Lower leg skin (tissue), 4 donors: ENCODE results near the gene TUBA8. TPM values are rescaled to one million over a fixed set of nuclear protein-coding genes. Genes with fewer than 3 reads are reported as not detected.
"Not testable (repeated sequence)": the region's sequence is repeated elsewhere in the genome, so short reads cannot be mapped to it uniquely, and the experiment has no call there.

Experiments used
- DNase-seq, 2 donors: peaks; one replicate each; pipeline ENCODE4 v3.0.0-alpha.2; 2019; ENCODE audit warnings: low spot score in 2 of 2
- H3K4me3 ChIP-seq: fragments of 200-600 bp; sonication (generic); 2 replicates; pipeline ENCODE4 v1.5.1; 2017; ENCODE audit warnings: mild to moderate bottlenecking, low read depth; ENCODE audit not compliant: poor library complexity, severe bottlenecking
- CTCF ChIP-seq, 3 donors: fragments of 450-650 bp; IDR thresholded peaks; one replicate each; pipeline ENCODE4 v1.5.1; 2016; ENCODE audit warnings: antibody characterized with exemption in 3 of 3, mild to moderate bottlenecking in 3 of 3, moderate library complexity in 2 of 3
- POLR2A ChIP-seq, 2 donors: fragments of 450-650 bp; IDR thresholded peaks; one replicate each; pipeline ENCODE4 v1.6.1; 2016 to 2017; ENCODE audit warnings: antibody characterized with exemption in 2 of 2, mild to moderate bottlenecking in 1 of 2, moderate library complexity in 1 of 2
- WGBS, 2 donors: methylation state at CpG; one replicate each; pipeline ENCODE4 v1.1.5; 2018; 5-methylcytosine and 5-hydroxymethylcytosine counted together
- intact Hi-C: fragments of 100-400 bp; cut with DNase I; formaldehyde crosslinking; loops from one replicate; pipeline ENCODE4 v1.15.0; 2023; ENCODE audit warnings: low total_unique reads
- total RNA-seq, 4 donors: library from RNA; depleted of rRNA; stranded (reverse); fragments of >200 nt; gene quantifications; one replicate each; pipeline ENCODE4 v1.1.0, GENCODE V29; 2016

The TUBA8 gene
- total RNA-seq, 4 donors from 2014 or later, result 1.5 to 4.7 (median 2.9) TPM

- H3K4me3 ChIP-seq, result no peak overlapping the region
- no peak for TF ChIP-seq POLR2A (IDR thresholded peaks at IDR 0.05)
- no peak for TF ChIP-seq CTCF (IDR thresholded peaks at IDR 0.05)
- DNase-seq, result no peak
- intact Hi-C loops, result no loop called here
- whole genome bisulfite sequencing, 2 donors, result 88 to 89% methylated on average over 13 of the region's 13 CpGs
Observed at GRCh38 chr22:18121506-18121905, 10.9 kb downstream of the TUBA8 start.

DNA sequence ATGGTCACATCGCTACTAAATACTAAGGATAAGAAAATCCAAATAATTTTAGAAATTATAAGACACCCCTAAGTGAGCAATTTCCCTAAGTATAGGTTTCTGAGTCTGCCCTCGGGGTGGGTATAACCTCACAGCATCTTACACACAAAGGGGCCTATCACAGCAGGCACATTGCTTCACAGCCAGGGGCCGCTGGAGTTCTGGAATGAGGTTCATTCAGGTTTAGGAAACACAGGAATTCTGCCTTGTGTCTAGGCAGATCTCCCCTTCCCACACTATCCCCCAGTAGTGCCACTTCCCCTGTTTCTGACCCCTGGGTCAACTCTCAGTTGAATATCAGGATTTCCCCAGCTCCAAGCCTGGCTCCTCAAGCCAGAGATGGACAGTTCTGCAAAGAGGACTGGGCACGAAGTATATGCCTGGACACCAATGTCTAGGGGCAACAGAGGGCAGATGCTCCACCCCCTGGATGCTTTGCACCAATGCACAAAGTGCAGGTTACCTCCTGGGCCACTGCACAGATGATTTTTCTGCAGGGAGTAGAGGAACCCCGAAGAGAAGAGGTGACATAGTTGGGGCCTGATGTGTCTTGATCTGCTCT, 11.4 kb downstream of the TUBA8 start:
- no peak for DNase-seq
- intact Hi-C loops, result no loop called here

GRCh38 chr22:18123476-18124025, 12.9 kb downstream of the TUBA8 start:
- WGBS, 2 donors, result 93 to 94% methylated on average over 19 of the region's 19 CpGs
- intact Hi-C loops, DNase-seq, H3K4me3 ChIP-seq: not testable (repeated sequence)

More for the DNA sequence above, 11.4 kb downstream of the TUBA8 start:
- no peak overlapping the region for H3K4me3 ChIP-seq
- WGBS, 2 donors, result 94 to 95% methylated on average over 5 of the region's 5 CpGs
- TF ChIP-seq CTCF (IDR thresholded peaks at IDR 0.05), result no peak
- no peak for TF ChIP-seq POLR2A (IDR thresholded peaks at IDR 0.05)

DNA sequence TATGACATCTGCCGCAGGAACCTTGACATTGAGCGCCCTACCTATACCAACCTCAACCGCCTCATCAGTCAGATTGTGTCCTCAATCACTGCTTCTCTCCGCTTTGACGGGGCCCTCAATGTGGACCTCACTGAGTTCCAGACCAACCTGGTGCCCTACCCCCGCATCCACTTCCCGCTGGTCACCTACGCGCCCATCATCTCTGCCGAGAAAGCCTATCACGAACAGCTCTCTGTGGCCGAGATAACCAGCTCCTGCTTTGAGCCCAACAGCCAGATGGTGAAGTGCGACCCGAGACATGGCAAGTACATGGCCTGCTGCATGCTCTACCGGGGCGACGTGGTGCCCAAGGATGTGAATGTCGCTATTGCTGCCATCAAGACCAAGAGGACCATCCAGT, 16.0 kb downstream of the TUBA8 start:
- no peak overlapping the region for H3K4me3 ChIP-seq
- DNase-seq, result no peak
- no peak for TF ChIP-seq POLR2A (IDR thresholded peaks at IDR 0.05)
- no peak for TF ChIP-seq CTCF (IDR thresholded peaks at IDR 0.05)
- WGBS, 2 donors, result 98% methylated on average over 18 of the region's 18 CpGs
- intact Hi-C loops, result no loop called here

DNA sequence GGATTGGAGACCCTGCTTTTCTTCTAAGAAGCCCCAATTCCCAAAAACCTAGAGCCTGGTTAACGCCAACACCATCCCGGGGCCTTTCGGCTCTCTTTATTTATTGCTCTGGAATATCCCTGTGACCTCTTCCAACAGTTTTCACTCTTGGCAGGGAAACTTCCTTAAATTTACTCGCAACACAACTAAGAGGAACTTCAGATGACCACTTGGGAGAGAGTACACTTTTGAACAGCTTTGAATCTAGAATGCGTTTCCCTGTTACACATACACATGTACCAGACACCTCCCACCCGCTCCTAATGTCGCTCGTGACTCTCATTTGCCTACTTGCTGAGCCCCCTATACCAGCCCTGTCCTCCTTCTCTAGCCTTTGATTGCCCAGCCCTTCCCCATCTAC, 19.4 kb downstream of the TUBA8 start:
- TF ChIP-seq POLR2A (IDR thresholded peaks at IDR 0.05) (no peak), CTCF (IDR thresholded peaks at IDR 0.05) (no peak)
- intact Hi-C loops, result no loop called here
- no peak for DNase-seq
- no peak overlapping the region for H3K4me3 ChIP-seq
- WGBS, 2 donors, result 83 to 86% methylated on average over 8 of the region's 8 CpGs

GRCh38 chr22:18130699-18131429, 20.3 kb downstream of the TUBA8 start:
- WGBS, 2 donors, result 95 to 96% methylated on average over 20 of the region's 20 CpGs
- intact Hi-C loops, result no loop called here
- no peak for TF ChIP-seq CTCF (IDR thresholded peaks at IDR 0.05)
- TF ChIP-seq POLR2A (IDR thresholded peaks at IDR 0.05), result no peak

More at GRCh38 chr22:18130699-18131429, 20.3 kb downstream of the TUBA8 start:
- DNase-seq, result peak in 1 of 2 donors; percentile 72
- no peak overlapping the region for H3K4me3 ChIP-seq
